GM19035 (cell line): ENCODE results near the gene BDNF.
"Not testable (repeated sequence)": the region's sequence is repeated elsewhere in the genome, so short reads cannot be mapped to it uniquely, and the experiment has no call there.

Experiments
- ATAC-seq: cut with Tn5 transposase; IDR thresholded peaks from one replicate; pipeline ENCODE4 v1.9.1; 2021; ENCODE audit not compliant: unreplicated experiment

BDNF gene

GRCh38 chr11:27672836-27673464, 27.3 kb downstream of the BDNF start:
- no peak for ATAC-seq

DNA sequence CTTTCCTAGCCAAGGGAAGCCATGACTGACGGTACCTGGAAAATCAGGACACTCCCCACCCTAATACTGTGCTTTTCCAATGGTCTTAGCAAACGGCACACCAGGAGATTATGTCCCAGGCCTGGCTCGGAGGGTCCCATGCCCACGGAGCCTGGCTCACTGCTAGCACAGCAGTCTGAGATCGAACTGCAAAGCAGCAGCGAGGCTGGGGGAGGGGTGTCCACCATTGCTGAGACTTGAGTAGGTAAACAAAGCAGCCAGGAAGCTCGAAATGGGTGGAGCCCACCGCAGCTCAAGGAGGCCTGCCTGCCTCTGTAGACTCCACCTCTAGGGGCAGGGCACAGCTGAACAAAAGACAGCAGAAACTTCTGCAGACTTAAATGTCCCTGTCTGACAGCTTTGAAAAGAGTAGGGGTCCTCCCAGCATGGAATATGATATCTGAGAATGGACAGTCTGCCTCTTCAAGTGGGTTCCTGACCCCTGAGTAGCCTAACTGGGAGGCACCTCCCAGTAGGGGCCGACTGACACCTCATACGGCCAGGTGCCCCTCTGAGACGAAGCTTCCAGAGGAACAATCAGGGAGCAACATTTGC, 34.6 kb downstream of the BDNF start:
- ATAC-seq, result not testable (repeated sequence)

DNA sequence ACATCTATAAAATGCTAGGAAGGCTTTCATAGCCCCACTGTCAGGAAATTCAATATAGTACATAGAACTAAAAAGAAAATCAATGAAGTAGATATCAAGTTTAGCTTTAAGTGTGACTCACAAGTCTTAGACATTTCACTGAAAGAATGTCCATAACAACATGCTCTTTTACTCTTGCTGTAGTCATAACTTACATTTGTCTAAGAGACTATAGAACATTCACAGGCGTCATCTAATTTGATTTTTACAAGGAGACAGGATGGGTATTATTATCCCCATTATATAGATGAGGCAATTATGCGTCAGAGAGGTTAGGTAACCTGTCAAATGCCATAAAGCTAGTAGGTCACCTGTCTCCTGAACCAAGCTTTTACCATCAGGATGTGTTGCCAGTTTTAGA, 36.9 kb downstream of the BDNF start:
- no peak for ATAC-seq

GRCh38 chr11:27660171-27660570, 40.1 kb downstream of the BDNF start:
- ATAC-seq, result no peak

DNA sequence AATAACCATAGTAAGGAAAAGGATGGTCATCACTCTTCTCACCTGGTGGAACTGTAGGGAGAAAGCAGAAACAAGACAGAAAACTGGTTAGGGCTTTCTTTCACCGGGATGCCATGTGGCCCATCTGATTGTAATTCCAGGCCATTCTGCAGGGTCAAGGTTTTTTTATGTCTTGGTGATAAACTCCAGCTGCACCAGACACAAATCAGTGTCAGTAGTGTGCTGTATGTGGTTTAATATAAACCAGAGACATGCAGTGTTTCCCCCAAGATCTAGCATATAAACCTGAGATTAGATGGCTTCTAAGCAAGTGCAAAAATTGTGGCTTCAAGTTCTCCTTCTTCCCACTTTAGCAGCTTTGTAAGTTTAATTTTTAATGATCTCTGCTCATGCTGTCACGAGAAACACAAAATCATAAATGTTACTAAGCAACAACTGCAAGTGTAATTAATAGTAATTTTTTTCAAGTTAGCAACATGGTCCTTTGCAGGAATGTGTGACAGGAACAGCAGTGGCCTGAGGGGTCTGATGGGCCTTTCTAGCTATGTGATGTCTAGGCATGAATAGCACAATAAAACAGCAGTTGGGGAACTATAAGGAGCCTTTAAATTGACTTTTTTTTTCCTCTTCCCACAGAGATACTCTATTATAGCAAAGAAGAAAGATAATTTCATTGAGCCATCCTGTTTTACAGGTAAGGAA, 41.6 kb downstream of the BDNF start:
- no peak for ATAC-seq

GRCh38 chr11:27656806-27657483, 43.3 kb downstream of the BDNF start:
- ATAC-seq, result no peak

DNA sequence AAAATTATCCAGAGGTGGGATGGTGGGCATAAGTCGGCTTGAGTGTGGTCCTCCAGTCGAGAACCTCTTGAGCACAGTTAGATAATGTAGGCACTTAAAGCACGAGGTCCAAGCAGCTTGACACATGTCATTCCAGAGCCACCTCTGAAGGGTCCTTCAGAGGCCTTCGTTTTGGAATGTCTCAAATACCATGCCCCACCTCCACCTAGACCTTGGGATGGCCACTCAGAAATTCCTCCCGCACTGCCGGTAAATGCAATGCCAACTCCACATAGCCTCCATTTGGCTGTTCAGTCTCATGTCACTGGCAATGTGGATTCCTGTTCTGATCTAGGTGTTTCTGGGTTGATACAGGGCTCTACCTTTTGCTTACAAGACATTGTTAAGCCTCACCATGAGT, 43.9 kb downstream of the BDNF start:
- ATAC-seq, result no peak

DNA sequence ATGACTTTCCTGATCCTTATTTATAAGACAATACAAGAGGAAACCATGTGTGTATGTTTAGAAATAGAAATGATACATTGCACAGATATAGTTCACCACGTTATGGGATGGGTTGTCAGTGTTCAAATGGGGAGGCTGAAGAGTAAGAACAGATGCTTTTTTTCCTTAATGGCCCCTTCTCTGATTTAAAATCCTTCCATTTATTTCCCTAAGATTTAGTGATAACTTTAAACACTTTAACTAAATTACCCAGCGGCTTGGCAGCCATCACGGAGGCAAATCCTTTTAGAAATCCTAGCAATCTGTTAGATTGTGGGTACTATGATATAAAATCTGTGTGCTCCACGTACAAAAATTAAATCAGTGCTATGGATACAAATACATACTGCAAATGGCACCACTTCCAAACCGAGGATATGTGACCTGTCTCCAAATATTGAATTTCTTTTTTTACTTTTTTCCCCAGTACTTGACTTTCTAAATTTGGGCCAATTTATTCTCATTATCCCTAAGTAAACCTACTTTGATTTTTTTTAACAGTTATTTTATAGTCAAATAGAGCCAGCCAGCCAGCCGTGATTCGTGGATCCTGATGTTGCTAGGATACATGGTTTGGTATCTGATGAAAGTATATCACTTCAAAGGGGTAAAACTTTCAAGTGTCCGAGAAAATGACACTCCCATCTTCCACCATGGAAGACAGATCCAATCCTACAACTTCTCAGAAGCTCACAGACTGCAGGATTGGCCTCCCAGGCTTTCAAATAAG, 46.1 kb downstream of the BDNF start:
- ATAC-seq, result no peak

DNA sequence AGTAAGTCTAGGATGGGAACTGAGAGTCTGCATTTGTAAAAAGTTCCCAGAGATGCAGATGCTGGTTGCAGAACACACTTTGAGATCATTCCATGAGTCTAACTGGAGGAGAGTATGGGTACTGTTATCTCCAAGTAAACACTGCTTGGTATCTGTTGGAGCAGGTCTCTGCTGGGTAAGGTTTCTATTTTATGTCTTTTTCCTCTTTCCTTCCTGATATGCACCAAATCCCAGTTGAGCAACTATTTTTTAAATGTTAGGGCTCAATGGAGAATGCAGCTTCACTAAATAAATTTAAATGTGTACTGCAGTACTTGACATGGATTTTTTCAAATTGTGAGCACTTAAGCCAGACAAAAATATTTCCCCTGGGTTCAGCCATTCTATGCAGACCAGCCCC, 48.5 kb downstream of the BDNF start:
- ATAC-seq, result no peak

DNA sequence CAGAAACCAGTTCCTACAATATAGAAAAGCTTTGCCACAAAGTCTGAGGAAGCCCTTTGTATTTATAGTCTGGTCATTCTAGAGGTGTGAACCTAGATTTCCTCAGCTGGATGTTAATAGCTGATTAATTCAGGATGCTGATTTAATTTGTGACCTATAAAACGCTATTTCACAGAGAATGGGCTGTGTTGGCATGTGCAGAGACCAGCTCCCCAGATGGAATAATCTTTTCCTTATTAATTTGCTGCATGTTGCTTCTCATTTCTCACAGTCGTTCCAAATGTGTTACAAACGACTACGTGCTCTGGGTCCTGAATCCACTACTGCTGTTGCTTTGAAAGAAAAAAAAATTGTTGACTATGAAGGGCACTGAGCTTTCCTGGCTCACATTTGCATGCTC, 49.3 kb downstream of the BDNF start:
- ATAC-seq, result no peak

DNA sequence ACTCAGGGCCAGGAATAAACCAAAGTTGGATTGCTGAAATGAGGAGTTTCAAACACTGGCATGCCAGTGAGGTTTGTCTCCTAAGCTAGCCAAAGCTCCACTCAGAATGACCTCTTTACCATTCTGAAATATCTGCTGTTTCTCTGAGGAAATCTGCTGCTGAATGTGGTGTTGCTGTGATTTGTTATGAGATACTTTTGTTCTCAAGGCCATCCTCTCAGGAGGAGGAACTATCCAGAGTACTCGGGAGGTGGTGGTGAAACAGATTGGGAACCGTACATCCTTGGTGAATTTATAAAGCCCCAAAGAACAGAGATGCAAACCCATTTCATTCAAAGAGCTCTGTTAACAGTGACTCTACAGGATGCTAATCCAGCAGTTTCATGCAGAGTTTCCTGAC, 50.5 kb downstream of the BDNF start:
- no peak for ATAC-seq

DNA sequence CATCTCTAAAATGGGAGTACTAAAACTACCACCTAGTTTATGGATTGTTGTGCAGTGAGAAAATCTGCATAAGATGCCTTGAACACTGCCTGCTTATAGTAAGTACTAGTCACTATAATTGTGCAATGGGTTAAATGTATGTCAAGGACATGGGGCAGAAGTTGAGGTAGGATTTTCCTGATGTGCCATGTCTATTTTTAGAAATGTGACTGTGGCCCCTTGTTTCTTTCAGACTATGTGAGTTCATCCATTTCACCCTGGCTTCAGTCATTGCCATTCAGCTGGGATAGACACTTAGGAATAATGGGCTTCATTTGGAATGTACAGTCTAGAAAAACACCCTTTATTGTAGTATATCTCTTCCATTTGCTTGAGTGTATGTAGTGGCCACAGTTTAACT, 51.4 kb downstream of the BDNF start:
- no peak for ATAC-seq

- ATAC-seq, result no peak
Measured at GRCh38 chr11:27646051-27646818, 54.0 kb downstream of the BDNF start.

DNA sequence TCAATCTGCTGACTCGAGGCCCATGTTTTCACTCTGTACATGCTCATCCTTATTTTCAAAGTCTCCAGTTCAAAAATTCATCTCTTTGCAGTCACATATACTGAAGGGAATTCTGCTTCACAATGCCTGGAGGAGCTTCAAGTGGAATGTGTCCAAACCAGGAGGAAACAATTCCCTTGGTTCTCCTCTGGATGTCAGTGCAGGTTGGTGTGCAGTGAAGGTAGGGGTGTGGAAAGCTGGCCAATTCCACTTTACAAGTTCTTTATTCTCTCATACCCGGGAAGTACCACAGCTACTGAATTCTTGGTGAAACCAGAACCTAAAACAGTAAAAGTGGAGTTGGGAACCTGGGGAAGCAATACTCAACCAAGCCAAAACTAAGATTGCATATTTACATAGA, 57.3 kb downstream of the BDNF start:
- no peak for ATAC-seq

DNA sequence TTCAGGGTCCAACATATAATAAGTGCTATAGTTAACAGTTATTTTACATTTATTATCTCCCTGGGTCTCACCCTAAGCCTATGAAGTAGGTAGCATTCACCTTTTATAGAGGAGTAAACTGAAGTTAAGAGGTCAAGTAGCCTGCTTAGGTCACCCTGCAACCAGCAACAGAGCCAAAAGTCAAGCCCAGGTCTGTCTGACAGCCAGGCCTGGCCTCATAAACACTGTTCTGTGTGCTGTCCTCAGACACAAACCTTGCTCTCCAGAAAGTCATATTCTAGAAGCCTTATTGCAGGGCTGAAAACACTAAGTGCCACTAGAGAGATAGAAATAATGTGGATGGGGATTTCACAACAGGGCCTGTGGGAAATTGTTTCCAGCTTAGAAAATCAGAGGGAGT, 59.3 kb downstream of the BDNF start:
- no peak for ATAC-seq

DNA sequence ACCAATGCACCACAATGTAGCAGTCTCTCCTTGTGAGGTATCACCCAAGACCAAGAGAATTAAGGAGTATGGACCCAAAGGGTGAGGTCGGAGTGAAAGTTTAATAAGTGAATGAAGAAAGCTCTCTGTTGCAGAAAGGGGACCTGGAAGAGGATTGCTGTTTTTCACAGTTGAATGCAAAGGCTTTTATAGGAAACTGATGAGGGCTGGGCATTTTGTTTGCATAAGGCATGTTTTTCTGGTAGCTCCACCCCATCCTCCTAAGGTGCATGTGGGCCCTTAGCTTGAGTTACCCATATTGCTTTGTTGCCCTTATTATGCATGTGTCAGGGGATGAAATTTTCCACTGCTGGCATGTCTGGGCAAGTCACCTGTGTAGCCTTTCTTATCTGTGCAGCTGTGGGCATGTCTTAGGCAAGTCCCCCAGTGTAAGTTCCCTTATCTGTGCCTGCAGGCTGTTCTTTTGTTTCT, 64.7 kb downstream of the BDNF start:
- ATAC-seq, result no peak

GRCh38 chr11:27634776-27635175, 65.5 kb downstream of the BDNF start:
- not testable (repeated sequence) for ATAC-seq

- not testable (repeated sequence) for ATAC-seq
Measured at GRCh38 chr11:27634282-27634681, 66.0 kb downstream of the BDNF start.

- ATAC-seq, result not testable (repeated sequence)
Measured at GRCh38 chr11:27629023-27629422, 71.2 kb downstream of the BDNF start.

DNA sequence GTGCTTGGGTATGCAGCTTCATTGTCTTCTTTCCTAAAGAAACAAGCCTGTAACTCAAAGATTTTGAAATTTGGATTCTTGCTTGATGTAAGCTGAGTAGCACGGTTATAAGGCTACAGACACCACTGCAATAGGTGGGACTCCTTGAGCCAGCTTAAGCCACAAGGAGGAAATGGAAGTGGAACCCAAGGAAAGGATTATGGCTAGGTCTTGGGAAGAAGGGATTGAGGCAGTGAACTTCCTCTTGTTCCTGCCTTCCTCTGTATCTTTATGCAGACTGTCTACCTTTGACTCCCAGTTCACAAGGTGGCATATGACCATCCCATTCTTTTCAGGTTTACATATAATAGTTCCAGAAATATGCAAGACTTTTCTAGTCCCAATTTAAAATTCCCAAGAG, 72.3 kb downstream of the BDNF start:
- ATAC-seq, result no peak
